WTC11 (cell line): ENCODE data around the gene ADAMTS7. TPM values are rescaled to one million over a fixed set of nuclear protein-coding genes. Genes with fewer than 3 reads are reported as not detected.
"Not testable (repeated sequence)": the region's sequence is repeated elsewhere in the genome, so short reads cannot be mapped to it uniquely, and the experiment has no call there.

Experiments used
- ATAC-seq: fragments of 200-7000 bp; cut with Tn5 transposase; 2 replicates; pipeline ENCODE4 v1.10.0; 2021; ENCODE audit warnings: mild to moderate bottlenecking, moderate library complexity
- CTCF ChIA-PET: fragments of 300-600 bp; sonication (Branson Sonifier 250); formaldehyde crosslinking; loops from one replicate; lab custom pipeline; 2021; ENCODE audit warnings: antibody characterized with exemption; lab: Charles Lee
- POLR2A ChIA-PET: fragments of 350-600 bp; sonication (Branson Sonifier 250); formaldehyde crosslinking; loops from one replicate; lab custom pipeline; 2021; ENCODE audit warnings: antibody characterized with exemption; lab: Charles Lee
- DNase-seq: peaks from one replicate; pipeline ENCODE4 v3.0.0; 2021; ENCODE audit warnings: low spot score
- H3K27ac Mint-ChIP-seq: 2 replicates; pipeline ENCODE4 v1.8.0; 2021; ENCODE audit warnings: mixed read lengths
- H3K27me3 Mint-ChIP-seq: 2 replicates; pipeline ENCODE4 v1.8.0; 2021; ENCODE audit warnings: low read depth, mild to moderate bottlenecking, moderate library complexity, mixed read lengths
- H3K36me3 Mint-ChIP-seq: 2 replicates; pipeline ENCODE4 v1.8.0; 2021; ENCODE audit warnings: mixed read lengths
- H3K4me1 Mint-ChIP-seq: 2 replicates; pipeline ENCODE4 v1.8.0; 2022; ENCODE audit warnings: mixed read lengths
- H3K4me3 Mint-ChIP-seq: 2 replicates; pipeline ENCODE4 v1.8.0; 2021; ENCODE audit warnings: mild to moderate bottlenecking, moderate library complexity, mixed read lengths
- H3K9me3 Mint-ChIP-seq: 2 replicates; pipeline ENCODE4 v1.8.0; 2021; ENCODE audit warnings: mixed read lengths
- CREM ChIP-seq: sonication (generic); formaldehyde crosslinking; IDR thresholded peaks from 2 replicates; pipeline ENCODE4 v1.8.1; 2022; ENCODE audit warnings: mild to moderate bottlenecking, missing genetic modification reagents, moderate library complexity
- FOXJ3 ChIP-seq: sonication (generic); formaldehyde crosslinking; IDR thresholded peaks from 2 replicates; pipeline ENCODE4 v1.9.0; 2021; ENCODE audit warnings: missing genetic modification reagents, mild to moderate bottlenecking, borderline replicate concordance
- IRF1 ChIP-seq: sonication (generic); formaldehyde crosslinking; IDR thresholded peaks from 2 replicates; pipeline ENCODE4 v1.8.0; 2023; ENCODE audit warnings: missing genetic modification reagents
- JUN ChIP-seq: sonication (generic); formaldehyde crosslinking; IDR thresholded peaks from 2 replicates; pipeline ENCODE4 v1.8.0; 2023; ENCODE audit warnings: mild to moderate bottlenecking, missing genetic modification reagents
- NFYB ChIP-seq: sonication (generic); formaldehyde crosslinking; conservative IDR thresholded peaks from 2 replicates; pipeline ENCODE4 v1.8.0; 2022; ENCODE audit warnings: low read depth, missing genetic modification reagents
- RELA ChIP-seq: sonication (generic); formaldehyde crosslinking; IDR thresholded peaks from 2 replicates; pipeline ENCODE4 v1.8.1; 2022; ENCODE audit warnings: missing genetic modification reagents, mild to moderate bottlenecking, borderline replicate concordance
- ZNF317 ChIP-seq: sonication (generic); formaldehyde crosslinking; IDR thresholded peaks from 2 replicates; pipeline ENCODE4 v1.8.1; 2023; ENCODE audit warnings: low read depth, mild to moderate bottlenecking, moderate library complexity, missing genetic modification reagents, borderline replicate concordance
- ZNF512 ChIP-seq: sonication (generic); formaldehyde crosslinking; IDR thresholded peaks from 2 replicates; pipeline ENCODE4 v1.8.1; 2022; ENCODE audit warnings: missing genetic modification reagents, borderline replicate concordance
- total RNA-seq: library from RNA; stranded (reverse); gene quantifications from 3 replicates; pipeline ENCODE4 v1.2.3, GENCODE V29; 2021
- TF ChIP-seq, protein P1 (sequence below): sonication (generic); formaldehyde crosslinking; conservative IDR thresholded peaks from 2 replicates; pipeline ENCODE4 v1.8.1; 2022; ENCODE audit warnings: mild to moderate bottlenecking, missing genetic modification reagents
- TF ChIP-seq, protein P2 (sequence below): sonication (generic); formaldehyde crosslinking; conservative IDR thresholded peaks from 2 replicates; pipeline ENCODE4 v1.8.1; 2023; ENCODE audit warnings: mild to moderate bottlenecking, low read depth, missing genetic modification reagents, moderate library complexity

The ADAMTS7 gene
- total RNA-seq, 1 experiment from 2014 or later, result 70.3 TPM

DNA sequence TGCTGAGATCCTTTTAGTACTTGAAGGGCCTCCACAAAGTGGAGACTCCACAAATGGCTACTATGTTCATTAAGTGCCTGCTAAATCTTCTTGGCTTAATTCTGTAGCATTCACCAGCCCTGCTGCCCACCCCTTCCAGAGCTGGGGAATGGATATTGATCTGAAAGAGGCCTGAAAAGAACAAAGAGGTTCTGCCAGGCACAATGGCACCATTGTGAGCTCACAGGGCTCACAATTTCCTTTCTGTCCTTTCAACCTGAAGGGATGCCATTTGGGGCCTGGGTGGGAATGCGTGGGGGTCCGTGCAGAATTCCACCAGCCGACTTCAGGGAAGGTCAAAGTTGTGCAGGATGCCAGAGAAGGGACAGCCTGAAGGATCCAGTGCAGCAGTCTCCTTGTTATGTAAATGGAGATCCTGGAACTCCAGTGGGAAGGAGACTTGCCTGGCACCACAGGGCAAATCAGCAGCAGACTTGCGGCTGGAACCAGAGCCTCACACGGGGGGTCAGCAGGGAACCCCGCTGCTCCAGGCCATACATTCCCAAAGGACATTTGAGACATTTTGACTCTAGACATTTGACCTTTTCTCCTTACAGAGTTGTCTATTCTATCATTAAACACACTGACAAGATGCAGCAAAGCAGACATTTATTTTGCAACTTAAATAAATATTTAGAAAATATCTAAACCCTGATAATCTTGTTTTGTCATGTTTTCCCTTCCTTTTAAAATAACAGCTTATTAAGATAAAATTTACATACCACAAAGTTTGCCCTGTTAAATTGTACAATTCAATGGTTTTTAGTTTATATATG, 39.9 kb upstream of the ADAMTS7 start:
- no peaks in the 10 kb centered on the region; the same call in 1 of the 2 replicates for H3K27me3 Mint-ChIP-seq
- TF ChIP-seq IRF1 (no peak), CREM (CRISPR knock-in tag) (no peak), ZNF512 (no peak), JUN (no peak), RELA (no peak)
- TF ChIP-seq, protein P1, sequence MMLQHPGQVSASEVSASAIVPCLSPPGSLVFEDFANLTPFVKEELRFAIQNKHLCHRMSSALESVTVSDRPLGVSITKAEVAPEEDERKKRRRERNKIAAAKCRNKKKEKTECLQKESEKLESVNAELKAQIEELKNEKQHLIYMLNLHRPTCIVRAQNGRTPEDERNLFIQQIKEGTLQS (CRISPR knock-in tag), result no peak
- H3K4me3 Mint-ChIP-seq, result no peak overlapping the region
- 0 out of 2 replicates have a peak overlapping the region, but pooled peaks have one; percentile 15 for H3K27ac Mint-ChIP-seq
- ATAC-seq, result peak; percentile 85
- H3K36me3 Mint-ChIP-seq, result no peaks in the 10 kb centered on the region; the same call in 1 of the 2 replicates
- no peak for DNase-seq
- peaks cover 15% of the 10 kb centered on the region for H3K9me3 Mint-ChIP-seq
- ChIA-PET POLR2A (no interaction called here), CTCF (interaction anchor here (1.7 kb wide), 1 partner anchor 9 kb away, joined by 4 read pairs; no protein-coding TSS in a partner anchor)
- peaks cover 16% of the 10 kb centered on the region for H3K4me1 Mint-ChIP-seq

DNA sequence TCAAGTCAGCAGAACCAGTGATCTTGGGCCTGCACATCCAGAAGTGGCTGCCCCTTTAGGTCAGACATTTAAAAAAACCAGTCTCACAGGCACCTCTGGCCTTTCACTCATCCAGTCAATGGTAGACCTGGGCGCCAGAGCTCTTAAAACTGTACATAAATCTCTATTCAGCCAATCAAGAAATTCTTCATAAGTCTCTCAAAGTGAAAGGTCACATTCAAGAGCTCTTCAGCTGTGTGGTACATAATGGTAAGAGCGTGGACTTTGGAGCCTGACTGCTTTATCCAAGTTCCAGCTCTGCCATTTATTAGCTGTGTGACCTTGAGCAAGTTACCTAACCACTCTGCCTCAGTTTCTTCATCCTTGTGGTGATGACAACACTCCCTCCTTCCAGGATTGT, 39.1 kb upstream of the ADAMTS7 start:
- no peak for TF ChIP-seq FOXJ3 (CRISPR knock-in tag)
- TF ChIP-seq ZNF317 (CRISPR knock-in tag), result no peak
- TF ChIP-seq, protein P2, sequence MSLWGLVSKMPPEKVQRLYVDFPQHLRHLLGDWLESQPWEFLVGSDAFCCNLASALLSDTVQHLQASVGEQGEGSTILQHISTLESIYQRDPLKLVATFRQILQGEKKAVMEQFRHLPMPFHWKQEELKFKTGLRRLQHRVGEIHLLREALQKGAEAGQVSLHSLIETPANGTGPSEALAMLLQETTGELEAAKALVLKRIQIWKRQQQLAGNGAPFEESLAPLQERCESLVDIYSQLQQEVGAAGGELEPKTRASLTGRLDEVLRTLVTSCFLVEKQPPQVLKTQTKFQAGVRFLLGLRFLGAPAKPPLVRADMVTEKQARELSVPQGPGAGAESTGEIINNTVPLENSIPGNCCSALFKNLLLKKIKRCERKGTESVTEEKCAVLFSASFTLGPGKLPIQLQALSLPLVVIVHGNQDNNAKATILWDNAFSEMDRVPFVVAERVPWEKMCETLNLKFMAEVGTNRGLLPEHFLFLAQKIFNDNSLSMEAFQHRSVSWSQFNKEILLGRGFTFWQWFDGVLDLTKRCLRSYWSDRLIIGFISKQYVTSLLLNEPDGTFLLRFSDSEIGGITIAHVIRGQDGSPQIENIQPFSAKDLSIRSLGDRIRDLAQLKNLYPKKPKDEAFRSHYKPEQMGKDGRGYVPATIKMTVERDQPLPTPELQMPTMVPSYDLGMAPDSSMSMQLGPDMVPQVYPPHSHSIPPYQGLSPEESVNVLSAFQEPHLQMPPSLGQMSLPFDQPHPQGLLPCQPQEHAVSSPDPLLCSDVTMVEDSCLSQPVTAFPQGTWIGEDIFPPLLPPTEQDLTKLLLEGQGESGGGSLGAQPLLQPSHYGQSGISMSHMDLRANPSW, result no peak
- peaks cover 20% of the 10 kb centered on the region for H3K9me3 Mint-ChIP-seq
- H3K4me3 Mint-ChIP-seq, result no peak overlapping the region
- POLR2A ChIA-PET, result no interaction called here
- peaks cover 16% of the 10 kb centered on the region for H3K4me1 Mint-ChIP-seq
- H3K36me3 Mint-ChIP-seq, result no peaks in the 10 kb centered on the region; the same call in 1 of the 2 replicates
- no peaks in the 10 kb centered on the region; the same call in 1 of the 2 replicates for H3K27me3 Mint-ChIP-seq
- DNase-seq, result no peak
- H3K27ac Mint-ChIP-seq, result peak overlapping the region; percentile 15; the same call in 1 of the 2 replicates
- CTCF ChIA-PET, result interaction anchor here (1.7 kb wide), 1 partner anchor 10 kb away, joined by 4 read pairs; no protein-coding TSS in a partner anchor
- ATAC-seq, result no peak

DNA sequence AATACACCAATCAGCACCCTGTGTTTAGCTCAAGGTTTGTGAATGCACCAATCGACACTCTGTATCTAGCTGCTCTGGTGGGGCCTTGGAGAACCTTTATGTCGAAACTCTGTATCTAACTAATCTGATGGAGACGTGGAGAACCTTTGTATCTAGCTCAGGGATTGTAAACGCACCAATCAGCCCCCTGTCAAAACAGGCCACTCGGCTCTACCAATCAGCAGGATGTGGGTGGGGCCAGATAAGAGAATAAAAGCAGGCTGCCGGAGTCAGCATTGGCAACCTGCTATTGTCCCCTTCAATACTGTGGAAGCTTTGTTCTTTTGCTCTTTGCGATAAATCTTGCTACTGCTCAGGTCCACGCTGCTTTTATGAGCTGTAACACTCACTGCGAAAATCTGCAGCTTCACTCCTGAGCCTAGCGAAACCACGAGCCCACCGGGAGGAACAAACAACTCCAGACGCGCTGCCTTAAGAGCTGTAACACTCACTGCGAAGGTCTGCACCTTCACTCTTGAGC, 36.2 kb upstream of the ADAMTS7 start:
- Mint-ChIP-seq H3K4me1 (peaks cover 16% of the 10 kb centered on the region), H3K27ac (peak overlapping the region; percentile 57; the same call in 1 of the 2 replicates), H3K9me3 (peaks cover 14% of the 10 kb centered on the region)
- DNase-seq, ATAC-seq, H3K27me3 Mint-ChIP-seq, H3K36me3 Mint-ChIP-seq, H3K4me3 Mint-ChIP-seq, POLR2A ChIA-PET: not testable (repeated sequence)
- CTCF ChIA-PET, result interaction anchor here (3.4 kb wide), 1 partner anchor 36 kb away, joined by 16 read pairs; the partner anchor contains the start of gene ADAMTS7
- 0 out of 2 replicates have a peak, but pooled peaks have one; percentile 24 for TF ChIP-seq NFYB

DNA sequence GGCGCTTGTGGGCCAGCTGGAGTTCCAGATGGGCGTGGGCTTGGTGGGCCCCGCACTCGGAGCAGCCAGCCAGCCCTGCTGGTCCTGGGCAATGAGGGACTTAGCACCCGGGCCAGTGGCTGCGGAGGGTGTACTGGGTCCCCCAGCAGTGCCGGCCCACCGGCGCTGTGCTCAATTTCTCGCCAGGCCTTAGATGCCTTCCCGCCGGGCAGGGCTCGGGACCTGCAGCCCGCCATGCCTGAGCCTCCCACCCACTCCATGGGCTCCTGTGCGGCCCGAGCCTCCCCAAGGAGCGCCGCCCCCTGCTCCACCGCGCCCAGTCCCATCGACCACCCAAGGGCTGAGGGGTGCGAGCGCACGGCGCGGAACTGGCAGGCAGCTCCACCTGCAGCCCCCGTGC, 35.6 kb upstream of the ADAMTS7 start:
- H3K27ac Mint-ChIP-seq, result not testable (repeated sequence)

More for the DNA sequence above, 35.6 kb upstream of the ADAMTS7 start:
- H3K4me3 Mint-ChIP-seq, H3K36me3 Mint-ChIP-seq, H3K27me3 Mint-ChIP-seq, DNase-seq, POLR2A ChIA-PET, ATAC-seq: not testable (repeated sequence)
- Mint-ChIP-seq H3K4me1 (peaks cover 16% of the 10 kb centered on the region), H3K9me3 (peaks cover 12% of the 10 kb centered on the region)
- CTCF ChIA-PET, result interaction anchor here (3.4 kb wide), 1 partner anchor 36 kb away, joined by 16 read pairs; the partner anchor contains the start of gene ADAMTS7
